Stimulated activated CD8-positive, alpha-beta memory T cell treated with anti-CD3 and anti-CD28 coated beads, Interleukin-4, amount 100 ng/mL, for 24 hours (primary cell): ENCODE measurements around the gene UMAD1.

Experiments used
- DNase-seq: peaks from one replicate; pipeline ENCODE4 v3.0.0-alpha.2; 2020; ENCODE audit warnings: low read depth

Gene UMAD1

GRCh38 chr7:7640221-7641128 is at the start of gene UMAD1:
UMAD1 (plus strand) TSS chr7:7640752; CDS start chr7:7673372, 32,620 bp downstream.
- DNase-seq, result peak; percentile 96

DNA sequence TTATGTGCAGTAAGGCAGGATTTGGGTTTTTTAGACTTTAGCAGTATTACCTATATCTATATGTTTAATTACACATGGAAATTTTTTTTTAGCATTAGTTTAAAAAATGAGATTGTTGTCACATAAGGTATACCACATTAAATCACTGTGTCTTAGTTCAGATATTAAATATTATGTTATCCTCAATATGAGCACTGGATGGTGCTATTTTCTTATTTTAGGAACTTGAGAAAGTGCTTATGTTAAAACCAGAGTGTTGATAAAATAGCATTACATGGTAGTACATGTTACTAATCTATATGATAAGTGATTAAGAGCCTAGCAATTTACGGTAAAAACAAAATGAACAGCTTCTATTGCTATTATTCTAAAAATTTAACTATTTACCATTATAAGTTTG is 45.1 kb upstream of the UMAD1 start:
- DNase-seq, result no peak

GRCh38 chr7:7596176-7596575 is 44.4 kb upstream of the UMAD1 start:
- no peak for DNase-seq

- DNase-seq, result no peak
These were observed 33.5 kb upstream of the UMAD1 start for GRCh38 chr7:7607010-7607409.

DNA sequence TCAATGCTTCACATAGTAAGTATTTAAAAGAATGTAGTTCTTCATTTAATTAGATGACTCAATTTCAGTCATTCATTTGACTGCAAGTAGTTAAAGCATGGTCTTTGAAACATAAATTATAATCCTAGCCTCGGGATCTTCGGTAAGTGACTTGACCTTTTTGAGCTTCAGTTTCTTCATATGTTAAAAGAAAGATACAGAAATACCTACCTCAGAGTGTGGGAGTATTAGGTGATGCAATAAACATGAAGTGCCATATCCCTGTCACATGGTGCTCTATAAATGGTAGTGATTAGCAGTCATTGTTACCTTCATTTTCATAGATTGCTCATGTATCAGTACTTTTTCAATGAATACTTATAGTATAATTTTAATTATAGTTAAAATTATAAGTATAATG is 31.2 kb upstream of the UMAD1 start:
- no peak for DNase-seq

- DNase-seq, result no peak
These were observed 28.0 kb upstream of the UMAD1 start for GRCh38 chr7:7612519-7612918.

DNA sequence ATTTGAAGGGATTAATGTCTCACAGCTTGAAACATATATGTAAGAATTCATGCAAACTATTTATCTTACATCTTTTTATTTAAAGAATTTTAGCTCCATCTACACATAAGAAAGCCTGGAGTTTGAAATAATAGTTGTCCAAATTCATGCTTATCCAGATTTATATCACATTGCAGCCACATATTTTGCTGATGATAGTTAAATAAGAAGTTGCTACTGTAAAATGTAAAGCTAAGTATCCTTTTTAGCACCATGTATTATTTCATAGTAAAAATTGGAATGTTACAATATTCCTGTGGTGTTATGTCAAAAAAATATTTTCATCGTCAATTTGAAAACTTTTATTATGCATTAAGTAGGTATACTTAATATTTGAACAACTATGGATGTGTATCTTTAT is 27.3 kb upstream of the UMAD1 start:
- DNase-seq, result no peak

DNA sequence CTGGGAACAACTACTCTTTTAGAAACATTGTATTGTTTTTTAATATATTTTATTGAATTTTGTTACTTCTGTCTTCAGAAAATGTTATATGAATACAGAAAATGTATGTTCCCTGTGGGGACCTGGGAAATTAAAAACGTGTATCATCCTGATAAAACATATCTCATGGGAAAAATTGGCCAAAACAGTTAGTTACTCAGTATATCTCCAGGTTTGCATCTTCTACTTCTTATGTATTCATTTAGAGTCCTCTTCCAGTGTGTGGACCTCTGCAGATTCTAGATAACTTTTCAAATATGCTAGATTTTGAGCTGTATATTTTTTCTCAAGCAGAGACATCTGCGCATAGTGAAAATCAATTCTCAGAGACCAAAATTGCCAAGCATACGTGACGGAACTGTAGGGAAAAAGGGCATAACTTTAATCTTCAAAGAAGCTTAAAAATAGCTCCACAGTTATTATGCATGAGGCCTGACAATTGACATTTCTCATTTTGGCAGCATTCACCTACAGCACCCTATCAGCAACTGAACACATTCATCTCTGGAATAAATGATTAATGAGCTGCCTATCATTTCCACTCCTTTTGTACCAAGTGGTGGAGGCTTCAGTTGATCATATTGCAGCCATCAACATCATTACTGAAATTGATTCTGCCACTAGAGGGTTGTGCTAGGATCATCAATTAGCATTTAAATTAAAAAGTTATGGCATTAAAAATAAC is 26.4 kb upstream of the UMAD1 start:
- DNase-seq, result no peak

- DNase-seq, result no peak
These were observed 23.0 kb upstream of the UMAD1 start for GRCh38 chr7:7617550-7617949.

DNA sequence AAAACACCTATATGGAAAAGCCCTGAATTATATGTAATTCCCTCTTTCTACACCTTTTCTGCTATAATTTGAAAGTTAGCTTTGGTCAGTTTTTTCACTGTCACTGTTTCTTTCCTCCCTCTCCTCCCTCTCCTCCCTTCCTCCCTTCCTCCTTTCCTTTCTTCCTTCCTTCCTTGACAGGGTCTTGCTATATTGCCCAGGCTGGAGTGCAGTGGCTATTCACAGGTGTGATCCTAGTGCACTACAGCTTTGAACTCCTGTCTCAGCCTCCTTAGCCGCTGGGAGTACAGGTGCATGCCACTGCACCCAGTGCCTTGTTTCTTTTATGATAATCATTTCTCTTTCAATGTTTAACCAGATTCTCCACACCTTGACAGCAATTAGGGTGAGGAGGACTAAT is 22.1 kb upstream of the UMAD1 start:
- DNase-seq, result no peak

GRCh38 chr7:7620236-7620635 is 20.3 kb upstream of the UMAD1 start:
- no peak for DNase-seq

DNA sequence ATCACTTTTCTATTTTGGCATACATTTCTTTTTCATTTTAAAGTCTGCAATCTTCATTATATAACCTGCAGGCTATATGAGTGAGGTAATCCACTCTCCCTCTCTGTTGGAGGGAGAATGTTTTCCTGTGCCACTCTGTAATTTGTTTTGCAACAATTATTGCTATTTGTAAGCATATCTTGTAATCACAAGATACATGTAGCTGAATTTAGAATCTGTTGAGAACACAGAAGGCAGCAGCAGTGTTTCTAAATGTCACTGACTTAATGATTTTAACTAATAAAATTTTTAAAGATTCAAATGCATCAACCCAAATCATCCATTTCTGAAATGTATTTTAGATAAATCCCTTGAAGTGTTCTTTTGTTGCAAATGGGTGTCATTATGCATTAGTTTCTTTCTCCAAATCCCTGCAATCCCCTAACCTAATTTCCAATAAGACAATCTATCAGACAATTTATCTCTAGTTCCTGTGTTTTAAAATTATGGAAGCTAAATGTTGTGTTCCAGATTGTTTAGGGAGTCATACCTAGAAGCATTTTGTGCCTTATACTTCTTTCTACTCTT is 19.8 kb upstream of the UMAD1 start:
- no peak for DNase-seq

DNA sequence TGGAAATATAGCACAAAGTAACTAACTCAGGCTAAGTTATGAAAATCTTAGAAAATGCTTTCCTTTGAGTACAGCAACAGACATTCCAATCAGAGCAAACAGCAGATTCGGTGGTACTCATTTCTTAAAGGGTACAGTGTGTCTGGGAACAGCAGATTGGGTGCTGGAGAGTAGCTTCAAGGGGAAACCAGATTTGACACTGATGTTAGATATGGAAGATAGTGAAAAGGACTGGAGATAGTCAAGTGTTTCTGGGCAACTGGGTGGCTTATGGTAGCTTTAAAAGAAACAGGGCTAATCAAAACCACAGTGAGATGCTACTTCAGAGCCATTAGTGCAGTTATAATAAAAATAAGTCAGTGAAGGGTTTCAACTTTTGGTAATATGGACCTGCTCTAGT is 12.1 kb upstream of the UMAD1 start:
- DNase-seq, result no peak

- no peak for DNase-seq
These were observed 9.8 kb upstream of the UMAD1 start for GRCh38 chr7:7630626-7631329.

- no peak for DNase-seq
These were observed 1.1 kb upstream of the UMAD1 start for GRCh38 chr7:7639421-7639820.

DNA sequence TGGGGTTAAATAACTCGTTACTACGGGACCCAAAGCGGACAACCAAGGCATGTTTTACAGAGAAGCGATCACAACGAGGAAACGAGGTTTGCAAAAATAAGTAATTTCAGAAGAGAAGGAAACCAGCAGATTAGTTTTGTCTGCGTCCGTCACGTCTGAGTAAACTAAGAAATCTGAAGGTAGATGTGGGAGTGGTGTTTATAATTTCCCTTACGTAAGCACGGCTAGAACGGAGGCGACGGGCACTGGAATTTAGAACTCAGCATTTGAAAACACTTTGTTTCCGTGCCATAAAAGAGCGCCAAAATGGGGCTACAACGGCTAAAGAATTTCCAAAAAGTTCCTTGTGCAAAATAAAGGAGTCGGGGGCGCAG is 718 bp upstream of the UMAD1 start:
- DNase-seq, result peak; percentile 24

GRCh38 chr7:7641129-7641663 is 644 bp downstream of the UMAD1 start:
- peak; percentile 5 for DNase-seq

- DNase-seq, result no peak
These were observed 1.5 kb downstream of the UMAD1 start for GRCh38 chr7:7642081-7642480.

DNA sequence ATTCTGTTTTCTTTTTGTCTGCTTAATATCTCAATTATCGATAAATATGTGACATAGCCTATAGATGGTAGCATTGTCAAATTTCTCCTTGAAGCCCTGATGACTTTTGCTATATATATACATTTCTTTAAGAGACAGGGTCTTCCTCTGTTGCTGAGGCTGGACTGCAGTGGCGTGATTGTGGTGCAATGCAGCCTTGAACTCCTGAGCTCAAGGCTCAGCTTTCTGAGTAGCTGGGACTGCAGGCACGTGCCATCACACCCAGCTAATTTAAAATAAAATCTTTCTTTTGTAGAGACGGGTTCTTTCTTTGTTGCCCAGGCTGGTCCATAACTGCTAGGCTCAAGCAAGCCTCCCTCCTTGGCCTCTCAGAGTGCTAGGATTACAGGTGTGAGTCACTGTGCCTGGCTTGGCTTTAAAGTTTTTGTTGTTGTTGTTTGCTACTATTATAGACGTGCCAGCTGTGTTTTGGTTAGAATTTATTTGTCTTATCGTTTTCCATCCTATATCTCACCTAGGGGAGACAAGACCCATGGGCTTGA is 7.0 kb downstream of the UMAD1 start:
- no peak for DNase-seq

DNA sequence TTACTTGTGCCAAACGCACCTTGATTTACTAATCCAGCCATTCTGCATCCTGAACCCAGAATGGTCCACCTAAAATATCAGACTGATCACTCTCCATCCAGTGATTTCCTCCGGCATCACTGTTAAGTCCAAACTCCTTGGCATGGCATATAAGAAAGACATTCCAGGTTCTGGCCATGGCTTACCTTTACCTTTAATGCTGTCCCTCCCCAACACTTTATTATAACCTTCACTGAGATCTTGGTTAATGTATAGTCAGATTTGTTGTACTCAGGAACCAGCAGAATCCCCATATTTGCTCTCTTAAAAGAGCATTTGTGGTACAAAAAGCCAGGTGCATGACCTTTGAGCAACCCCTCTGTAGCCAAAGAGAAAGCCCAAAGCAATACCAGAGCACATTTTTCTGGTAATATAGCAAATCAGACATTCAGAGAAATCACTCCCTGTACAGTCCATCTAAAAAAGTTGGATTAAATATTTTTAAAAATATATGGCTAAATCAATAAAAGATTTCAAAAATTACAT is 10.2 kb downstream of the UMAD1 start:
- no peak for DNase-seq

- DNase-seq, result no peak
These were observed 10.9 kb downstream of the UMAD1 start for GRCh38 chr7:7651479-7651878.
